T-helper 1 cell treated with Interleukin-12 subunit alpha and Interleukin-12 subunit beta and Interleukin-4 antibody, amounts not matched to agents 30 μg/mL and 1 μg/mL, for 36 hours (primary cell): ENCODE data around the gene PYGB.
A peak's percentile ranks its signal among the peaks of the same experiment; 100 is the strongest.

Experiments
- H3K27ac Mint-ChIP-seq: one replicate; pipeline ENCODE4 v1.8.0; 2021; ENCODE audit warnings: mild to moderate bottlenecking, mixed read lengths
- H3K27me3 Mint-ChIP-seq: one replicate; pipeline ENCODE4 v1.8.0; 2021; ENCODE audit warnings: low read depth, mixed read lengths
- H3K36me3 Mint-ChIP-seq: one replicate; pipeline ENCODE4 v1.8.0; 2021; ENCODE audit warnings: low read depth, mixed read lengths
- H3K4me1 Mint-ChIP-seq: one replicate; pipeline ENCODE4 v1.8.0; 2021; ENCODE audit warnings: low read depth, mixed read lengths
- H3K4me3 Mint-ChIP-seq: one replicate; pipeline ENCODE4 v1.8.0; 2021; ENCODE audit warnings: mild to moderate bottlenecking, moderate library complexity, mixed read lengths
- H3K9me3 Mint-ChIP-seq: one replicate; pipeline ENCODE4 v1.8.0; 2021; ENCODE audit warnings: mixed read lengths

The PYGB gene

GRCh38 chr20:25282796-25283195, 34.9 kb downstream of the PYGB start:
- H3K4me3 Mint-ChIP-seq, result no peak overlapping the region
- peak overlapping the region; percentile 45 for H3K27ac Mint-ChIP-seq
- no peaks in the 10 kb centered on the region for H3K27me3 Mint-ChIP-seq
- H3K4me1 Mint-ChIP-seq, result no peaks in the 10 kb centered on the region
- H3K36me3 Mint-ChIP-seq, result peaks cover 9% of the 10 kb centered on the region
- H3K9me3 Mint-ChIP-seq, result no peaks in the 10 kb centered on the region

GRCh38 chr20:25283221-25283951, 35.5 kb downstream of the PYGB start:
- H3K9me3 Mint-ChIP-seq, result no peaks in the 10 kb centered on the region
- H3K4me3 Mint-ChIP-seq, result no peak overlapping the region
- H3K4me1 Mint-ChIP-seq, result no peaks in the 10 kb centered on the region
- no peaks in the 10 kb centered on the region for H3K27me3 Mint-ChIP-seq
- H3K36me3 Mint-ChIP-seq, result peaks cover 9% of the 10 kb centered on the region
- no peak overlapping the region for H3K27ac Mint-ChIP-seq

DNA sequence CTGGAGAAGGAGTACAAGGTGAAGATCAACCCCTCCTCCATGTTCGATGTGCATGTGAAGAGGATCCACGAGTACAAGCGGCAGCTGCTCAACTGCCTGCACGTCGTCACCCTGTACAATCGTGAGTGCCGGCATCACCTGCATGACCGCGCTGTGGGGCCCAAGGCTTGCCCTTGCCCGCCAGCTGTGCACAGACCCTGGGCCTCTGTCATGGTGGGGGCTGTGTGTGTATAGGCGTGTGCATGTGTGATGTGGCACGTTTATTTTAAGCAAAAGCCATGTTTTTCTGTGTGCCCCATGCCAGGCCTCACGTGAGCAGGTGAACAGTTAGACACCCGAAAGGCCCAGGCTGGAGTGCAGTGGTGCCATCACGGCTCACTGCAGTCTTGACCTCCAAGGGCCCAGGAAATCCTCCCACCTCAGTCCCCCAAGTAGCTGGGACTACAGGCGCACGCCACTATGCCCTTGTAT, 36.3 kb downstream of the PYGB start:
- Mint-ChIP-seq H3K36me3 (peaks cover 9% of the 10 kb centered on the region), H3K27me3 (no peaks in the 10 kb centered on the region), H3K4me3 (no peak overlapping the region), H3K9me3 (no peaks in the 10 kb centered on the region), H3K27ac (no peak overlapping the region), H3K4me1 (no peaks in the 10 kb centered on the region)

DNA sequence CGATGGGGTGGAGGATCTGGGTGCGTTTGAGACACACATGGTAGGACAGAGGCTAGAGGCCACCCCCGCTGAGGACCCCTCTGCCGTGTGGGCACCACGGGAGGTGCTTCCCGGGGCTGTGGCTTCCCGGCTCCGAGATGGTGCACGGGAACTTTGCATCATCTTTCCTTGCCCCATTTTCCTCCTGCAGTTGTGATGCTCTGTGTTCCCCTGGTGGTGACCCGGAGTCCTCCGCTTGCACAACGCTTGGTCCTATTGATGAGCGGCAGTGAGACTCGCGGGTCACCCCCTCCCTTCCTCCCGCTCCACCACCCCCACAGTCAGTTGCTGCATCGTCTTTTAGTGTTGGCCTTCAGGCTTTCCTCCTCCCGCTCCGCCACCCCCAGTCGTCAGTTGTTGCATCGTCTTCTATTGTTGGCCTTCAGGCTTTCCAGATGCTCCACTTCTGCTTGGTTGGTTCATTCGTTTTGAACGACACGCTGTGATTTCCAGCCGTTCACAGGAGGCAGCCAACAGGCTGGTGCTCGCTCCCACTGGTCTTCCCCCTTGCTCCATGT, 37.3 kb downstream of the PYGB start:
- H3K27ac Mint-ChIP-seq, result no peak overlapping the region
- no peak overlapping the region for H3K4me3 Mint-ChIP-seq
- H3K4me1 Mint-ChIP-seq, result no peaks in the 10 kb centered on the region
- H3K9me3 Mint-ChIP-seq, result no peaks in the 10 kb centered on the region
- H3K27me3 Mint-ChIP-seq, result no peaks in the 10 kb centered on the region
- H3K36me3 Mint-ChIP-seq, result peaks cover 9% of the 10 kb centered on the region

DNA sequence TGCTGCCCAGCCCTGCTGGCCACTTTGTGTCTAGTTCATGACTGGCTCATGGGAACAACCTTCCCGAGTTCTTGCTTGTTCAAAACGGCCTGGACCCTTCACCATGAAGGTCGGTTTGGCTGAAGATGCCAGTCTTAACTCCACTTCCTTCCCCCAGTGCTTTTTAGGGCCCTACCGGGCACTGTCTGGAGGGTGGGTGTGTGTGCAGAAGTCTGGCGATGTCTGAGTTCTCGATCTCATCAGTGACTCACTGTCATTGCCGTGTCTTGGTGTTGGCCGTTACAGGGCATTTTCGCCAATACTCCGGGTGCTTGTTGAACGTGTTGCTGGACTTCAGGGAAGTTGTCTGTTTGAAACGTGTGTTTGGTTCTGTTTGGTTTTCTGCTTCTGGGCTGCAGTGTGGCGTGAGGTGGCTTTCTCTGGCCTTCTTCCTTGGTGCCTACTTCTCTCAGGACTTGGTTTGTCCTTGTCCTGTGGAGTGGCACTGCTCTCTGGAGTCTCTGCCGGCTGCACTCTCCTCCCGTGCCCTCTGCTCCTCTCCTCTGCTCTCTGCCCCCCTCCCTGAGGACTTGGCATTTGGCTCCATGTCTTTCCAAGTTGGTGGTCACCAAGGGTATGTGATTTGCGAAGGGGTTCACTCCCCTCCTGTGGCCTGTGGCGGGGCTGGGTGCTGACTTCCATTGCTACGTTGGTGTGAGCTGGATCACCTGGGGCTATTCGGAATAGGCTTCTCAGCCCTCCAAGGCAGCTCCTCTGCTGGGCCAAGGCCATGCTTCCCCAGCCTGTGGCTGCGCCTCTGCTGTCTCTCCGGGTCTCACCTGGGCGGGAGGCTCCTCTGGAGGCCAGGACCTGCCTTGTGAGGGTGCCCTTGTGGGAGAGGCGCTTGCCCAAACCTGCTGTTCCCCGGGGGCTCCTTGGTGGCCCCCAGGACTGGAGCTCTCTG, 38.2 kb downstream of the PYGB start:
- Mint-ChIP-seq H3K36me3 (peaks cover 9% of the 10 kb centered on the region), H3K4me3 (no peak overlapping the region), H3K27me3 (no peaks in the 10 kb centered on the region), H3K4me1 (no peaks in the 10 kb centered on the region), H3K9me3 (no peaks in the 10 kb centered on the region), H3K27ac (no peak overlapping the region)

DNA sequence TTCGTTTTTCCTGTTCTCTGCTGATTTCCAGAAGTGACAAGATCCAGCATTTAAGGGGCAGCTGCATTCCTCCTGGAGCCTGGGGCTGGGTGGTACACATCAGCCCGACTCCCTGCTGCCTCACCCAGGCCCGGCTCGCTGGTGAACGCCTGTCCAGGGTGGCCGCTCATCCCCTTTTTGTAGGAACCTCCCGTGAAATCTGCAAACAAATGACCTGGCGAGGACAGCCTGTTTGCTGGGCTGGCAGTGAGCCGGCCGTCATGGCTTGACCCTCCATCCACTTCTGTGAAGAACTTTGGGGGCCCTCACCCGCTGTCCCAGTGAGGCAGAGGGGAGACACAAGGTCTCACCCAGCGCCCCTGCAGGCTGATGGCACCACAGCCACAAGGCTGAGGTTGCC, 39.0 kb downstream of the PYGB start:
- Mint-ChIP-seq H3K27me3 (no peaks in the 10 kb centered on the region), H3K4me3 (no peak overlapping the region), H3K9me3 (no peaks in the 10 kb centered on the region), H3K36me3 (peaks cover 11% of the 10 kb centered on the region), H3K27ac (no peak overlapping the region), H3K4me1 (no peaks in the 10 kb centered on the region)

GRCh38 chr20:25287631-25288290, 39.9 kb downstream of the PYGB start:
- H3K9me3 Mint-ChIP-seq, result no peaks in the 10 kb centered on the region
- peaks cover 11% of the 10 kb centered on the region for H3K36me3 Mint-ChIP-seq
- H3K27ac Mint-ChIP-seq, result no peak overlapping the region
- H3K4me1 Mint-ChIP-seq, result no peaks in the 10 kb centered on the region
- H3K27me3 Mint-ChIP-seq, result no peaks in the 10 kb centered on the region
- no peak overlapping the region for H3K4me3 Mint-ChIP-seq

- H3K4me1 Mint-ChIP-seq, result no peaks in the 10 kb centered on the region
- H3K36me3 Mint-ChIP-seq, result peaks cover 11% of the 10 kb centered on the region
- no peaks in the 10 kb centered on the region for H3K9me3 Mint-ChIP-seq
- no peak overlapping the region for H3K4me3 Mint-ChIP-seq
- no peak overlapping the region for H3K27ac Mint-ChIP-seq
- no peaks in the 10 kb centered on the region for H3K27me3 Mint-ChIP-seq
Measured at GRCh38 chr20:25288291-25289181, 40.7 kb downstream of the PYGB start.

- Mint-ChIP-seq H3K4me3 (no peak overlapping the region), H3K27me3 (no peaks in the 10 kb centered on the region), H3K36me3 (peaks cover 11% of the 10 kb centered on the region), H3K27ac (no peak overlapping the region), H3K4me1 (peaks cover 5% of the 10 kb centered on the region), H3K9me3 (no peaks in the 10 kb centered on the region)
Measured at GRCh38 chr20:25289886-25290597, 42.2 kb downstream of the PYGB start.

- Mint-ChIP-seq H3K36me3 (peaks cover 5% of the 10 kb centered on the region), H3K27me3 (no peaks in the 10 kb centered on the region), H3K4me1 (peaks cover 6% of the 10 kb centered on the region), H3K27ac (no peak overlapping the region), H3K4me3 (no peak overlapping the region), H3K9me3 (no peaks in the 10 kb centered on the region)
Measured at GRCh38 chr20:25290646-25291431, 43.0 kb downstream of the PYGB start.

- Mint-ChIP-seq H3K27ac (no peak overlapping the region), H3K4me3 (no peak overlapping the region), H3K27me3 (no peaks in the 10 kb centered on the region), H3K9me3 (no peaks in the 10 kb centered on the region), H3K36me3 (peaks cover 2% of the 10 kb centered on the region), H3K4me1 (peaks cover 8% of the 10 kb centered on the region)
Measured at GRCh38 chr20:25291432-25292133, 43.7 kb downstream of the PYGB start.

GRCh38 chr20:25292176-25292891, 44.4 kb downstream of the PYGB start:
- Mint-ChIP-seq H3K4me1 (peaks cover 10% of the 10 kb centered on the region), H3K36me3 (peaks cover 2% of the 10 kb centered on the region), H3K4me3 (no peak overlapping the region), H3K27ac (no peak overlapping the region), H3K27me3 (no peaks in the 10 kb centered on the region), H3K9me3 (no peaks in the 10 kb centered on the region)
